ENCODE measurements around the gene CBLB.

CBLB gene

DNA sequence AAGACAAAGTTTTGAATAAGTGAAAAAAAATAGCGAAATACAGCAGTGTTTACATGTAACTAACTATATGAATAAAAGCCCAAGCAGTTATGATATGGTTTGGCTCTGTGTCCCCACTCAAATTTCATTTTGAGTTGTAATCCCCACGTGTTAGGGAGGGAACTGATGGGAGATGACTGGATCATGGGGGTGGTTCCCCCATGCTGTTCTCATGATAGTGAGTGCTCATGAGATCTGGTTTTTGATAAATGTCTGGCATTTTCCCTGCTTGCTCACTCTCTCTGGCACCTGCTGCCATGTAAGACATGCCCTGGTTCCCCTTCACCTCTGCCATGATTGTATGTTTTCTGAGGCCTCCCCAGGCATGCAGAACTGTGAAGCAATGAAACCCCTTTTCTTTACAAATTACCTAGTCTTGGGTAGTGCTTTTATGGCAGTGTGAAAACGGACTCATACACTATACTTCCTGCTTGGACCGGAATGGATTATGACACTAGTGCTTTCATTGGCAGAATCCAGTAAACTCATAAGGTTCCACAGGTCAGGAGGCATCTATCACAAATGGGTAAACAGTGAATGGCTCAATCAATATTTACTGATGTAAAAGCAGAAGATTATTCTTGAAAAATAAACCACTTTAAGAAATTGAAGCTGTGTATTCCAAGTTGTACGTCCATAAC lies 192.1 kb downstream of the CBLB start:
- no peak for DNase-seq

DNA sequence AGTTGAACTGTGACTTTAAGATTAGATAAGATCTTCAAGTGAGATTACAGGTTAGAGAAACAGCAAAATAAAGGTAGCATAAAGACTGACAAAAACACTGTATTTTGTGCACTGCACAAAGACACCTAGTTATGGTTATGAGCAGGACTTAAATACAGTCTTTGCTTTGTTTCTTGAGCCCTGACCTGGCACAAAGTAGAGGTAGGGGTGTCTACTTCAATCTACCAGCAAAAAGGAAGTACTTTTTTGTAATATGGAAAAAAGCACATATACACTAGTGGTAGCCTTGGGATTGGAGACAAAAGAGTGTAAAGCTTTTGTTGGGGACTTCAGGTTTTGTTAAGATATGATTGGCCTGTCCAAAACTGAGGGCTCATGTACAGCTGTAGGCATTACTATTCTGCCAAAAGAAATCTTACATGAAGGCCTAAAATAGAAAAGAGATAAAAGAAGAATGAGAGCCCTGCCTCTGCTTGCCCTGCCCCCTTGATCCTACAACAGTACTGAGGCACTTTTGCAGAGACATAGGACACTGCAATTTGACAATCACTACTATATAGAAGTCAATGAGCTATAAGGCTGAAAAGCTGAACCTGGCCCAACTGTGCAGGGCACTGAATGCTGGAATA lies 194.3 kb downstream of the CBLB start:
- no peak for DNase-seq

DNA sequence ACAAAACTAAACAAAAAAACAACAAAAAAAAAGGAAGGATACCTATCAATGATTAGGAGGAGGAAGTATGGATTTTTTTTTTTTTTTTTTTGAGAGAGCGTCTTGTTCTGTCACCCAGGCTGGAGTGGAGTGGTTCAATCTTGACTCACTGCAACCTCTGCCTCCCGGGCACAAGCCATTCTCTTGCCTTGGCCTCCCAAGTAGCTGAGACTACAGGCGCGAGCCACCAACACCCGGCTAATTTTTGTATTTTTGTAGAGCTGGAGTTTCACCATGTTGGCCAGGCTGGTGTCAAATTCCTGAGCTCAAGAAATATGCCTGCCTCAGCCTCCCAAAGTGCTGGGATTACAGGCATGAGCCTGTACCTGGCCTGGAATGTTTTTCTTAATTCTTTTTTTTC lies 195.8 kb downstream of the CBLB start:
- DNase-seq, result no peak

DNA sequence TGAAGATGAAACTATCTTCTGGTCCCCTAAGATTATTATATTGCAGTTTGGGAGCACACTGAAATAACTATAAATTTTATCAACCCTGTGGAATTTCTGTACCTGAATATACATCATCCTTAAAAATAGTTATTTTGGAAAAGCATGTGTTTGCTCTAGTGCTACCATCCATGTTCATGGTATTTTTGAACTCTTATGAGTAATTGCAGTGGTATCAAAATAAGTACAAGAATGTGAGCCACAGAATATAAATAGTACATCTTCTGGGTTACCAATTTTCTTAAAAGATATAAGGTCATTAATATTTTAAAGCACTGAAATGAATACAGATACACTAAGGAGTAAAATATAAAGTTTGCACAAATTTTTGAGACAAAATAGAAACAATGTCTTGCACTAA lies 206.5 kb downstream of the CBLB start:
- DNase-seq, result no peak

DNA sequence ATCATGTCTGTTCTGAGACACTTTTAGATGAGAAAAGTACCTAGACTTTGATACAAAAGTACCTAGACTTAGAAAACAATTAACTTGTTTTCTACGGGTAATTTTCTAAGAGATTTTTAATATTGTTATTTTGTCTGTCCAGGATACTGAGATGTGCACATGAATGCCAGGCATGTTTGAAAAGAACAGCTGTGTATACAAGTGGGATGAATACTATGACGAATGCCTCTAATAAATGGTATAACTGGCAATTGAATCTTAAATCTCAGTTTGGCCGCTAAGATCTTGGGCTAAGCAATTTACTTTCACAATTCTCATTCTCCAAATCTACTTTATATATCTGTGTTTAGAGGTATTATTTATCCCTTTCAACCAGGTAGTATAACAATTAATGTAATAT lies 207.4 kb downstream of the CBLB start:
- no peak for DNase-seq

DNA sequence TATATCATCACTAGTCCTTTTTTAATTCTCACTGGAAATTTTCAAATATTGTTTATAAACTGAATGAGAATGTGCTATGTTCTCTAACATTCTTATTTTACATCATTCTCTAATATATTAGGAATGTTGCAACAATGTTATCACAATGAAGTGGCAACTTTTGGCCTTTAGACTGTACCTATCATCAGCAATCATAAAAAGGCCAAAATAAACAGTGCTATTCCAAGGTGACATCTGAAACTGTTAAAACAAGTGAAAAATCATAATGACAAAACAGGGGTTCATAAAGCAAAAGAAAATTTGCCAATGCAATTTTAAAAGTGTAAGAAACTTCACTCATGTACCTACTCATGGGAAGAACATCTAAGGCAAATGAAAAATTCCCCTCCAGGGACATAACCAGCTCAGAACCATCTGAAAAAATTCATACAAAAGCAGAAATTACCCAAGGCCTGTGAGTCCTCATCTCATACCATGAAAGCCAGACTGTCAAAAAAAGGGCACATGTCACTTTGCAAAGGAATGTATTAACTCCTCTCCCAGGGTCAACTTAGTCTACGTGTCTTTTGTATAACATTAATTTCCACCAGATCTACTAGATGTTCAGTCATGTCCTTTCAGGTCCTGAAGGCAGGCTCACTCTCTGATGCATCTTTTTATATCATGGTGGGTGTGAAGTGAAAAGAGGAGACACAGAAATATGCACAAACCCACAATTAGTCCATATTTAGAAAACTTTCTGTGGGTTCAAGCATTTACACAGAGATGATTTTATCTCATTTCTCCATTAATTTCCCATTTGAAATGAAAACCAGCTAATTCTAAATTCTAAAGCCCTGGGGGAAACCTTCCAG lies 211.9 kb downstream of the CBLB start:
- no peak for DNase-seq

DNA sequence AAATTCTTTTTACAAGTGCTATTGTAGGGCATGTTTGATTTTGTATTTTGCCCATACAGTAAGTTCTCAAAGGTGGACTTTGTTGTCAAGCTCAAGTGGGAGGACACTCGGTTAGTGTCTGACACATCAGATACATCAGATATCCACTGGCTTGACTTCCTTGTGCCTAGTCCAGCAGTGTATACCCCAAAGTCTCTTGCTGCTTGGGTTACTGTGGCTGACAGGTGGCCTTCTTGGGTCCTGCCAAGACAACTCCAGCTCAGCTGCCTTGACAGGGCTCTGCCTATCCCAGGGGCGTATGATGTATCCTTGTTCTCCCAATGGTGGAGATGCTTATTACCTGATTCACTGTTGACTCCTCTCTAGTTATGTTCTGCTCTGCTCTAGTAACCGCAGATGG lies 214.9 kb downstream of the CBLB start:
- no peak for DNase-seq

DNA sequence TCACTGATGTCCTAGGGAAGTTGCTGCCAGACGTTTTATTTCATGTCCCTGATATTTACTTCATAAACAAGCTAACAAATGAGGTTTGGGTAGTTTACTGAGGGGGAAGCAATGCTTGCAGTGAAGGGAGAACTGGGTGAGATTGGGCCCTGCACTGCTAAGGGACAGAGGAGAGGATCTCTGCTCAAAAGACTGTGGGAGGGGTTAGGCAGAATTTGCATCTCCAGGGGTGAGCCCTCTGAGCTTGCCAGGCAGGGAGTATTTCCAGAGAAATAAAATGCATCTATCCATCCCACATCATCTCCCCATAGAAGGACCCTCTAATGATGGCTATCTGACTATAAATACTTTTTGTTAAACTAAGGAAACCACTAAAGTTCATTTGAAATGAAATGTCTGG lies 215.6 kb downstream of the CBLB start:
- DNase-seq, result no peak

DNA sequence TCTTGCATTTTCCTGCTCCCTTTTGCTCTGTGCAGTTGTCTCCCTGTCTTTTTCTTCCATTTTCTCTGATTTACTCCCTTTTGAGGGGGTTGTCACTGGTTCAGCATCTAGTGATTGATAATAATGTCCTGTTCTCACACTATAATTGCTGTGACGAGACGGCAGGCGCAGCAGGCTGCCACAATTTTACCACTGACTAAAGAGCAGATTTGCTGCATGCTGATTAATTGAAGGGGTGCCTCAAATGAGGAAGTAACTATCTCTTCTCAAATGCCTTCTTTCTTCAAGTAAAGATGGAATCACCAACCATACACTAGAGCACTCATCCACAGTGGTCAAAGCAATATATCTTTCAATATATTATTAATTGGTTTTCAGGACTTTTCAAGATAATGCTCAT lies 219.3 kb downstream of the CBLB start:
- DNase-seq, result no peak

DNA sequence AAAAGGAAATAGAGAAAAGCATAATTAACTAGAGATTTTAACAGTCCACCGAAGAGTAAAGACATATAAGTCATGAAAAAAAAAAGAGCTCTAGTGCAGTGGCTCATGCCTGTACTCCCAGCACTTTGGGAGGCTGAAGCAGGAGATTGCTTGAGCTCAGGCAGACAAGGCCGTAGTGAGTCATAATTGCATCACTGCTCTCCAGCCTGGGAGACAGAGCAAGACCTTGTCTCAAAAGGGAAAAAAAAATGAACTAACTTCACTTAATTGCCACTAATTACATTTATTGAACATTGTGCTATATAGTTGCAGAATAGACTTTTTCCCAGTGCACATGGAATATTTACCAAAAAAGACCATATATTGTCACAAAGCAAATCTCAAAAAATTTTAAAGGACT lies 221.8 kb downstream of the CBLB start:
- no peak for DNase-seq

DNA sequence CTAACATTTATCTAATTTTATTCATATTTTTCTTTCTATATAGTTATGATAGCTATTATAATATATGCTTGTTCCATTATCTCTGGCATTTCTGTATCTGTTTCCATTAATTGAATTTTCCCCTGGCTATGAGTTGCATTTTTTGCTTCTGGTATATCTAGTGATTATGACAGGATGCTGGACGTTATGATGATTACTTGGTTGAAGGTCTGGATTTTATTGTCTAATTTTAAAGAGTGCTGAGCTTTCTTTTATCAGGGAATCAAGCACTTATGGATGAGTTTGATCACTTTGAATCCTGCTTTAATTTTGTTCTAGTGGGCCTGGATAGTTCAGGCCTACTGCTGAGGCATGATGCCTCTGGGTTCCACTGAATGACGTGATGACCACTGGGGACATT lies 229.7 kb downstream of the CBLB start:
- no peak for DNase-seq

DNA sequence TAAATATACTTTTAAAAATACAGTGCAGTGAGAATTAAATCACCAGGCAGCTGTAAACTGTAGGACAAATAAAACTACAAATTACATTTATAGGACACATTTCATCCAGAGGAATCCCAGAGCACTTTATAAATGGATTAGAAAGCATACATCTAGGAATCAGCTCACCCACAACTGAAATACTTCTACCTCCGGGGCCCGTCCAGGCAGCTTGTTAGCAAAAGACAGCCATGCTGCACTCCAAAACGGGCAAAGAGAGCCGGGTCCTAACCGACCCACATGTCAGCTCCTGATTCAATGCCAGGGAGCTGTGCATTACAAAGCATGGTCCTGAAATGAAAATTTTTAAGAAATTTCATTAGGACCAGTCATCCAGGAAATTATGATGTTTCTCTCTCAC lies 234.1 kb downstream of the CBLB start:
- DNase-seq, result no peak

DNA sequence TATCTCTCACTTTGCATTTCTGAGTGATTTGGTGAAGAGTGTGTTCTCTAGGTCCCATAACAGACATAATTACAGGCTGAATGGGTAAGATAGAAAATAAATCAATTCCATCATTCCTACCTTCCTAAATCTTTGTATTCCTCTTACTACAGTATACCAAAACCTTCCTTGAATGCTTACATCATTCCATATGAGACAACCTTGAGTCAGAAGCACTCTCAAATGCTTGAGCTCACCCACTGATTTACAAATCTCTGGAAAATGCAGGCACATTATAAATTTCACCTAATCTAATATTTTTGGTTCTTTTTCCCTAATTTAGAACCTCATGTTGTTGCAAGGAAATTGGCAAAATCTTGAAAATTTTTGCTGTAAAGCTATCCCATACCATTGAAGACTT lies 239.1 kb downstream of the CBLB start:
- DNase-seq, result no peak

DNA sequence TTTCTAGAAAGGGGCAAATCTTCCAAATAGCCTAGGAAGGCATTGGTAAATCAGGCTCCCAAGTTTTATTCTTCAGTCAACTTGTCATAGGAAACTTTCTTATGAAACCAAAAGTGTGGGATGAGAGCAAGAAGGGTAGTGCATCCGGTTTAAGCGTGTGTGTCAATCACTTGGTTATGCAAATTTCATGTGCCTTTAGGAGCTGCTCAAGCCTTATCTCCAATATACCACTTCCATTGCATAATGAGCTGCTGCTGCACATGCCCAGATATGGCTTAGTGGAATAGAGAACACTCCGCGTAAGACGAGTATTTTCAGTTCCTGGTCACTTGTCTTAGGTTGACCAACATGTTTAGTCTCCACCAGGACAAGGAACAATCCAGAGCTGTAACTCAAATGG lies 242.1 kb downstream of the CBLB start:
- no peak for DNase-seq

DNA sequence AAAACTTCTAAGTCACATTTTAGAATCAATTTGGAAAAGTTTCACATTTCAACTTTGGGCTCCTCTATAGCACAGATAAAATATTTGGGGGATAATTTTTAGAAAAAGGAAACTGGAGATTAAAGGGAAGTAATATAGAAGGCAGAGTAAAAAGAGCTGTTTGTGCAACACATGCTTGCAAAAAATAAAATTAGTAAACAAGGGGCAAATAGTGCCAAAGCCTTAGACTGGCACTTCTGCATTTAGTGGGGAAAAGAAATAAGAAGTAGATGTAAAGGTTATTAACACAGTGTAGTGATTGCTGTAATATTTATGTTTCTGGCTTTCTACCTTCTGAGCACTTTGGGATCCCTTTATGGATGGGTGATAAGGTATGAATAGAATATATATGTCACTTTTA lies 246.6 kb downstream of the CBLB start:
- DNase-seq, result no peak

DNA sequence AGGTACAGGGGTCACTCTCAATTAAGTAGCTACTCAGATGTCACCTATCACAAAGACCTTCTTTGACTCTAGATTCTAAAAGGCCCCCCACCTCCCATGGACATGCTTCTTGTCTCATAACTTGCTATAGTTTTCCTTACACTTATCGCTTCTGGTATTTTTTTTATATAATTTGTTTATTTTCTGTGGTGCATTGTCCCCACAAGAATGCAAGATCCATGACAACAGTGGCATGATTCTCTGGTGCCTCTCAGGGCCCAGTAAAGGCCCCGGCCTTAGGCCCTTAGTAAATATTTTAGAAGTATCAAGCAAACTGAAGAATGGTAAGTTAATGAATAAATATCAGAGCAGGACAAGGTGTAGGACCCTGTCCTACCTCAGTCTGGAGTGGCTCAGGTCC lies 248.6 kb downstream of the CBLB start:
- no peak for DNase-seq

DNA sequence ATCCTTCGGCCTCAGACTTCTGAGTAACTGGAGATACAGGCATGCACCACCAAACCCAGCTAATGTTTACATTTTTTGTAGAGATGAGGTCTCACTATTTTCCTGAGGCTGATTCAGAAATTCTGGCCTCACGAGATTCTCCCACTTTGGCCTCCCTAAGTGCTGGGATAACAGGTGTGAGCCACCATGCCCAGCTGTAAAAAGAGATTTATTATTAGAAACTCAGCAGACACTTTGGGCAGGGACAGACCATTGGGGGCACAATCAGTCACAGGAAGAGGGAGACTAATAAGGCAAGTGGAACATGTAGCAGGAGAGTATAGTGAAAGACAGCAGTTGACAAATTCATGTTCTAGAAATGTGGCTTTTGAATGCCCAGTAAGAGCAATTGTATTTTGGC lies 249.2 kb downstream of the CBLB start:
- DNase-seq, result no peak

DNA sequence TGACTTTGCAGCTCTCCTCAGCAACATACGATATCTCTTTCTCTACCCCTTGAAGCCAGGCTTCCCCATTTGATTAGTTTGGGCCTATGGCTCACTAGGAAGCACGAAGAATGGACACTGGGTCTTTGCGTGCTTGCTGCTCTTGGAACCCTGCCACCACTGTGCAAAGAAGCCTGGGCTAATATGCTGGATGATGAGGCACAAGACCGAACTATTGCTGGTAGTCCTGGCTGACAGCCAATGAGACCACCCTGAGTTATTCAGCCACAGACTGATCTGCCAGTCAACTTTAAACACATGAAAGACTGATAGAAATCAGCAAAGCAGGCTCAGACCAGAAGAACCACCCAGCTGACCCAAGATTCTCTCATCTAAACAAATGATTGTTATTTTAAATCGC lies 250.3 kb downstream of the CBLB start:
- no peak for DNase-seq

DNA sequence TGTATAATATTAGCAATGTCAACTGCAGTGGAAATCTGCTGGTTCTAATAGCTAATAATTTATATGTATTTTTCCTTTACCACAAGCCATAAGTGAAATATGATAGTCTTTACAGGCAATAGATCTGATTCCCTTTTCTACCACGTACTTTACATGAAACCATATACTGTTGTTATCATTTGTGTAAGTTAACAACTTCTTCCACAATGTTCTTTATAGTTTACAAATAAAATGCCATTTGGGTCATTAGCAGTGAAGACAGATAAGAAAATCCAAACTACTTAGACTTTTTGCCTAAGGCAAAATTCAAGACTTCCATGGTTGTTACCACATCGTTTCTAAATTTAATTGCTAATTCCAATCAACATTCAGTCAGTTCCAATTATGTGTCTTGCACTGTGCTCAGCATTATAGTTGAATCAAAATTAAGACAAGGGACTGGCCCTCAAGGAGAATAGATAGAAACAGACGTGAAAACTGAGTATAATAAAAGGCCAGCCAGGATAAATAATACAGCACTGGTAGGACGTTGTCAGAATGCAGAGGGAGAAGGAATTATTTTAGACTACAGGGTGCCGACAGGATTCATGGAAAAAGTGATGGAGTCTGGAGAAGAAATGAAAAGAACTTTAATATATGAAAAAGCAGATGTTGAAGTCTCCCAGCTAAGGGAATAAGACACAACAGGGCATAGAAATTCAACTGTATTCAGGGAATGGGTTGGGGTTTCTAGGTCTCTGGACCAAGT lies 252.3 kb downstream of the CBLB start:
- no peak for DNase-seq

DNA sequence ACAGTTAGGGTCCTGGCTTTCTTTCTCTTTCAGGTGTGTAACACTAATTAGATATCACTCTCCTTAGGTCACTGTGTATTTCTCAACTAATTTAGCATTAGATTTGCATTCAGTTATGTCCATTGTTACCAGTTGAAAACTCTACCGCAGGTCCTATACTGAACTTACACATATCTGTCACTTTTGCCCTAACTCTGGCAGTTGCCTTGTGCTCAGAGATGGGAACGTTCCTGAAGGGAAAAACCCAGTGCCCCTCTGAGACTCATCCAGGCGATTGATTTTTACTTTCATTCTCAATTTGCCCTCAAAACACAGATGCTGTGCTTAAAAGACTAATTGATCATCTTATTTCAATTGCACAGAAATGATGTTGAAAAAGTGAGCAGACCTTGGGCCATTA lies 253.0 kb downstream of the CBLB start:
- DNase-seq, result no peak

DNA sequence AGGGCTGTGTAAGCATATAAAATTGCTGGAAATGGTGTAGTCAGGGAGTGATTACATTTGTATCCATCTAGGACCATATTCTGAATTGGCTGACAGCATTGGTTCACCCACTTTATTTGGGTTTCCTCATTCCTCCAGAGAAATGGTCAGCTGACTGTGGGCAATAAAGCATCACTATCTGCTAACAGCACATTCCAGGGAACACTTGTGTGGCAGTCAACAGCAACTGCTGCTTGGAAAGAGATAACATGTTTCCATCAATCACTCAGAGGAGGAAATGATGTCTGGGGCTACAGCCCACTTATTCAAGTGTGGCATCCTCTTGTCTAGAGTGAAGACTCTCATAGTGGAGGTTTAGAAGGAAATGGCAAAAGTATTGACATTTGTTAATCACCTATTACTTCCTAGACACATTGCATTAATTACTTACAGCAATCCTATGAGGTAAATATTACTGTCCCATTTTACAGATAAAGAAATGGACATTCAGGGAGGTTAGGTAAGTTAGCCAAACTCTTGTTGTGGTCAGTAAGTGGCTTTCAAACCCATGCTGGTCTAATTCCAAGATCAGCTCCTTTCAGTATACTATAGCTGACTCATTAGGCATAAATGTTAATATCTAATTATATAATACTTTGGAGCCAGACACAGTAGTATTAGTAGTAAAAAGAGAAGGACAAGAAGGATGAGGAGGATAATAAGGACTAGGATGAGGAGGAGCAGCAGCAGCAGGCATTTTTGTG lies 254.4 kb downstream of the CBLB start:
- DNase-seq, result no peak

DNA sequence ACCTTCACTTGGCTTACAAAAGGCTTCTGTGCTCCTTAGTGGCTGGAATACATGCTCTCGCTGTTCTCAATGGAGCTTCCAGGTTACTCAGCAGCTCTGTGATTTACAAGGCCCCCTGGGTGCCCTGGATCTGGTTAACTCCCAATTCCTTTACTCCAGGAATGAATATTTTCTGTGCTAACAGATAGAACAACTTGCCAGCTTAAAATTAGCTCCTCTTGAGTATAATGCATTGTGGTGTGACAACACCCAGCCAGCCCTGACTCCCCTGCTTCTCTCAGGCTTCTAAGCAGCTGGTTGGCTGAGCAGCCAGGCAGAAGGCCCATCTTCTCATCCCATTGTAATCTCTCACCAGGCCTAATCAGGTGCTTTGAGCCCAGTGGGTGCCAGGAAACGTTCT lies 255.7 kb downstream of the CBLB start:
- no peak for DNase-seq

Measured in central memory CD4-positive, alpha-beta T cell (primary cell).